G401.6 (cell line): Measurements from ENCODE around the gene WRAP53.

Experiments
- FAIRE-seq: peaks from 2 replicates; lab custom pipeline; 2012; peaks lifted over from hg19 to GRCh38; lab: Jason Lieb, UNC

WRAP53 gene

GRCh38 chr17:7745748-7746470 lies 57.6 kb downstream of the WRAP53 start:
- FAIRE-seq: no peak

GRCh38 chr17:7747635-7748071 lies 59.4 kb downstream of the WRAP53 start:
- FAIRE-seq: no peak

DNA sequence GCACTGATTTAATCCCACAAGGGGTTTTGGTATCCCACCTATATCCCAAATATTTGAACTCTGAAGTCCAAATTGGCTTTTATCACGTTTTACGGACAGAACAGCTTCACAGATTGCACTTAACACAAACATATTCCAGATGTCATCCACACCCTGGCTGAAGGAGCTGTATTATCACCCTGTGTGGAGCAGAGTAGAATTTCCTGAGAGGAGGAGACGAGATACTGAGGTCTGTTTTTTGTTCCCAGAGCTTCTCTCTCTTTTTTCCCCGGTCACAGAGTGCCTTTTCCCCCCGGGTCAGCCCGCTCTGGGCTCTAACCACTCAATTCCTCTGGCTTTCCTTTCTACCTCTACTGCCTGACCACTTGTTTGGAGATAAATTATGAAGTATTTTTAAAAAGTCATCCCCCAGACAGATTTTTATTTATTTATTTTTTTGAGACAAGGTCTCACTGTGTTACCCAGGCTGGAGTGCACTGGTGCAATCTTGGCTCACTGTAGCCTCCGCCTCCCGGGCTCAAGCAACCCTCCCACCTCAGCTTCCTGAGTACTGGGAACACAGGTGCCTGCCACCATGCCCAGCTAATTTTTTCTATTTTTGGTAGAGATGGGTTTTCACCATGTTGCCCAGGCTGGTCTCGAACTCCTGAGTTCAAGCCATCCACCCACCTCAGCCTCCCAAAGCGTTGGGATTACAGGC lies 59.9 kb downstream of the WRAP53 start:
- no peak for FAIRE-seq

GRCh38 chr17:7750321-7750821 lies 62.1 kb downstream of the WRAP53 start:
- no peak for FAIRE-seq
